OCI-LY7 (cell line): Measurements from ENCODE around the gene MRPL23. TPM values are rescaled to one million over a fixed set of nuclear protein-coding genes. Genes with fewer than 3 reads are reported as not detected.

ENCODE experiments used
- BruUV-seq: library from RNA; stranded (reverse); fragments of 400-500 nt; replicated peaks from 2 replicates; lab custom pipeline; 2021; lab: Mats Ljungman, UMichigan
- CTCF ChIA-PET: fragments of 300-600 bp; sonication (Branson Sonifier 250); formaldehyde crosslinking; loops from one replicate; lab custom pipeline; 2022; ENCODE audit warnings: antibody characterized with exemption; ENCODE audit not compliant: unreplicated experiment; lab: Charles Lee
- POLR2A ChIA-PET: fragments of 300-600 bp; sonication (Branson Sonifier 250); formaldehyde crosslinking; loops from one replicate; lab custom pipeline; 2022; ENCODE audit warnings: antibody characterized with exemption; lab: Charles Lee
- DNase-seq: peaks from one replicate; pipeline ENCODE4 v3.0.0-alpha.2; 2015; ENCODE audit warnings: low spot score
- H2AFZ ChIP-seq: fragments of 200-600 bp; sonication (generic), shearing (Covaris generic); 2 replicates; pipeline ENCODE4 v1.6.1; 2014; ENCODE audit warnings: mild to moderate bottlenecking, antibody characterized with exemption, low read length, moderate library complexity
- H3K27ac ChIP-seq: fragments of 200-600 bp; sonication (generic); 2 replicates; pipeline ENCODE4 v1.5.1; 2014; ENCODE audit warnings: mixed run types, low read depth, mild to moderate bottlenecking, moderate library complexity, low read length, inconsistent platforms; ENCODE audit not compliant: poor library complexity, severe bottlenecking
- H3K36me3 ChIP-seq: fragments of 200-600 bp; sonication (generic); 2 replicates; pipeline ENCODE4 v1.6.1; 2014; ENCODE audit warnings: mild to moderate bottlenecking, antibody characterized with exemption, low read length, moderate library complexity, mixed read lengths; ENCODE audit not compliant: insufficient read depth
- H3K4me1 ChIP-seq: fragments of 200-600 bp; sonication (generic); 2 replicates; pipeline ENCODE4 v1.5.1; 2014; ENCODE audit warnings: mild to moderate bottlenecking, low read length; ENCODE audit not compliant: insufficient read depth, poor library complexity, severe bottlenecking
- H3K4me2 ChIP-seq: fragments of 200-600 bp; sonication (generic); 2 replicates; pipeline ENCODE4 v1.6.1; 2014; ENCODE audit warnings: mild to moderate bottlenecking, low read length
- H3K4me3 ChIP-seq: fragments of 200-600 bp; sonication (generic); 2 replicates; pipeline ENCODE4 v1.5.1; 2014; ENCODE audit warnings: mild to moderate bottlenecking, low read depth, low read length; ENCODE audit not compliant: poor library complexity, severe bottlenecking
- H3K79me2 ChIP-seq: fragments of 200-600 bp; sonication (generic); 2 replicates; pipeline ENCODE4 v1.6.1; 2016; ENCODE audit warnings: low read depth, mild to moderate bottlenecking, low read length, moderate library complexity, mixed read lengths; ENCODE audit not compliant: insufficient read depth
- H3K9me2 ChIP-seq: fragments of 200-600 bp; sonication (generic); 2 replicates; pipeline ENCODE4 v1.6.1; 2016; ENCODE audit warnings: mild to moderate bottlenecking, low read length, mixed read lengths; ENCODE audit not compliant: insufficient read depth
- H3K9me3 ChIP-seq: fragments of 200-600 bp; sonication (generic); 2 replicates; pipeline ENCODE4 v1.6.1; 2014; ENCODE audit warnings: mild to moderate bottlenecking, mixed run types, low read length, mixed read lengths
- H4K20me1 ChIP-seq: fragments of 200-600 bp; sonication (generic); 2 replicates; pipeline ENCODE4 v1.6.1; 2014; ENCODE audit warnings: mild to moderate bottlenecking, antibody characterized with exemption, low read length, moderate library complexity, mixed read lengths; ENCODE audit not compliant: insufficient read depth
- CTCF ChIP-seq: fragments of 200-600 bp; sonication (generic); conservative IDR thresholded peaks from 2 replicates; pipeline ENCODE4 v1.5.1; 2014; ENCODE audit warnings: mild to moderate bottlenecking, antibody characterized with exemption, low read length, moderate library complexity, mixed read lengths
- EZH2phosphoT487 ChIP-seq: fragments of 200-600 bp; sonication (generic); IDR thresholded peaks from 2 replicates; pipeline ENCODE4 v1.6.1; 2018; ENCODE audit warnings: low read depth, borderline replicate concordance, mild to moderate bottlenecking, mixed run types, antibody characterized with exemption, low read length, moderate library complexity, mixed read lengths
- intact Hi-C: fragments of 100-400 bp; cut with micrococcal nuclease; formaldehyde crosslinking; loops from one replicate; pipeline ENCODE4 v1.10.0; 2022; ENCODE audit not compliant: unreplicated experiment
- total RNA-seq, 2 experiments: library from RNA; depleted of rRNA in 1 of 2; stranded (reverse); fragments of >200 nt in 1 of 2; shearing (Covaris generic) in 1 of 2; gene quantifications; 2 replicates each; pipeline ENCODE4 v1.2.3, GENCODE V29; 2014 to 2022

The MRPL23 gene
- total RNA-seq, 2 experiments from 2014 or later: 131 to 149 TPM

GRCh38 chr11:1966531-1966930, 19.4 kb downstream of the MRPL23 start:
- Histone ChIP-seq H3K27ac (no peak overlapping the region), H3K9me2 (no peaks in the 10 kb centered on the region), H3K36me3 (no peaks in the 10 kb centered on the region), H2AFZ (no peak overlapping the region), H3K9me3 (no peaks in the 10 kb centered on the region), H3K4me2 (no peak overlapping the region), H3K4me3 (no peak overlapping the region), H4K20me1 (no peaks in the 10 kb centered on the region), H3K79me2 (no peaks in the 10 kb centered on the region), H3K4me1 (no peaks in the 10 kb centered on the region)
- BruUV-seq: no TSS peak
- DNase-seq: no peak
- intact Hi-C loops: no loop called here
- POLR2A ChIA-PET: no interaction called here
- TF ChIP-seq EZH2phosphoT487 (no peak), CTCF (no peak)
- CTCF ChIA-PET: no interaction called here

GRCh38 chr11:1967641-1968225, 20.6 kb downstream of the MRPL23 start:
- CTCF ChIA-PET: no interaction called here
- no TSS peak for BruUV-seq

More at GRCh38 chr11:1967641-1968225, 20.6 kb downstream of the MRPL23 start:
- intact Hi-C loops: no loop called here
- no peaks in the 10 kb centered on the region for H3K36me3 ChIP-seq
- H3K9me3 ChIP-seq: no peaks in the 10 kb centered on the region
- TF ChIP-seq EZH2phosphoT487 (no peak), CTCF (no peak)
- H3K4me1 ChIP-seq: no peaks in the 10 kb centered on the region
- no peaks in the 10 kb centered on the region for H4K20me1 ChIP-seq
- no peaks in the 10 kb centered on the region for H3K9me2 ChIP-seq
- H3K27ac ChIP-seq: no peak overlapping the region
- no peak overlapping the region for H3K4me3 ChIP-seq
- DNase-seq: no peak
- no peaks in the 10 kb centered on the region for H3K79me2 ChIP-seq
- no peak overlapping the region for H2AFZ ChIP-seq
- no peak overlapping the region for H3K4me2 ChIP-seq
- POLR2A ChIA-PET: interaction anchor here (0.5 to 0.6 kb wide), 2 partner anchors 66 to 77 kb away, joined by 3 to 4 read pairs; no protein-coding TSS in a partner anchor
